IPS DF 6.9 (cell line): ENCODE data around the gene NLRP5.
"Not testable (repeated sequence)": the region's sequence is repeated elsewhere in the genome, so short reads cannot be mapped to it uniquely, and the experiment has no call there.

Experiments used
- DNase-seq: peaks from one replicate; pipeline ENCODE4 v3.0.0-alpha.2; 2013; ENCODE audit warnings: low read depth, low spot score
- H3K27ac ChIP-seq: one replicate; pipeline ENCODE4 v1.5.1; 2013; ENCODE audit warnings: low read length, control low read depth
- H3K27me3 ChIP-seq: 2 replicates; pipeline ENCODE4 v1.6.1; 2013; ENCODE audit warnings: mild to moderate bottlenecking, low read length; ENCODE audit not compliant: control insufficient read depth, insufficient read depth
- H3K36me3 ChIP-seq: 2 replicates; pipeline ENCODE4 v1.6.1; 2013; ENCODE audit warnings: low read length; ENCODE audit not compliant: control insufficient read depth, insufficient read depth
- H3K4me1 ChIP-seq: 2 replicates; pipeline ENCODE4 v1.6.1; 2013; ENCODE audit warnings: low read length; ENCODE audit not compliant: control insufficient read depth, insufficient read depth
- H3K4me3 ChIP-seq: 2 replicates; pipeline ENCODE4 v1.5.1; 2013; ENCODE audit warnings: mild to moderate bottlenecking, low read length
- H3K9me3 ChIP-seq: 2 replicates; pipeline ENCODE4 v1.6.1; 2013; ENCODE audit warnings: low read length, inconsistent platforms; ENCODE audit not compliant: control insufficient read depth, insufficient read depth
- WGBS: extraction: QIAGEN DNeasy Blood & Tissue Kit; methylation state at CpG from one replicate; pipeline ENCODE4 v1.1.7; 2013; ENCODE audit warnings: mixed read lengths, missing lambda C conversion rate; ENCODE audit not compliant: insufficient read length, insufficient coverage; 5-methylcytosine and 5-hydroxymethylcytosine counted together

Gene NLRP5

GRCh38 chr19:55985254-55985653 lies 1.3 kb upstream of the NLRP5 start:
- H3K4me1 ChIP-seq = no peaks in the 10 kb centered on the region
- H3K36me3 ChIP-seq = no peaks in the 10 kb centered on the region
- WGBS = no CpG with 5 or more reads among the region's 1 CpG
- no peak overlapping the region for H3K27ac ChIP-seq
- H3K27me3 ChIP-seq = no peaks in the 10 kb centered on the region
- no peak for DNase-seq
- H3K4me3 ChIP-seq = no peak overlapping the region
- H3K9me3 ChIP-seq = peaks cover 8% of the 10 kb centered on the region

- no peak for DNase-seq
- H3K27ac ChIP-seq = no peak overlapping the region
- WGBS = no CpG with 5 or more reads among the region's 5 CpGs
- H3K36me3 ChIP-seq = no peaks in the 10 kb centered on the region
- H3K4me3 ChIP-seq = no peak overlapping the region
- no peaks in the 10 kb centered on the region for H3K4me1 ChIP-seq
- no peaks in the 10 kb centered on the region for H3K27me3 ChIP-seq
- H3K9me3 ChIP-seq = peaks cover 5% of the 10 kb centered on the region
Observed at GRCh38 chr19:55990831-55991230, 4.3 kb downstream of the NLRP5 start.

GRCh38 chr19:55993492-55993891 lies 6.9 kb downstream of the NLRP5 start:
- Histone ChIP-seq H3K9me3 (no peaks in the 10 kb centered on the region; the same call in 1 of the 2 replicates), H3K4me3 (no peak overlapping the region), H3K36me3 (no peaks in the 10 kb centered on the region), H3K4me1 (no peaks in the 10 kb centered on the region), H3K27me3 (no peaks in the 10 kb centered on the region), H3K27ac (no peak overlapping the region)
- WGBS = no CpG with 5 or more reads among the region's 1 CpG
- DNase-seq = no peak

GRCh38 chr19:56014765-56015164 lies 28.2 kb downstream of the NLRP5 start:
- Histone ChIP-seq H3K27me3 (no peaks in the 10 kb centered on the region), H3K4me1 (no peaks in the 10 kb centered on the region), H3K27ac (no peak overlapping the region), H3K36me3 (no peaks in the 10 kb centered on the region), H3K9me3 (peaks cover 6% of the 10 kb centered on the region), H3K4me3 (no peak overlapping the region)
- WGBS = no CpG with 5 or more reads among the region's 1 CpG
- no peak for DNase-seq

- H3K4me3 ChIP-seq = no peak overlapping the region
- DNase-seq = no peak
- no CpG with 5 or more reads among the region's 5 CpGs for WGBS
- peaks cover 1% of the 10 kb centered on the region; the same call in 1 of the 2 replicates for H3K9me3 ChIP-seq
- H3K36me3 ChIP-seq = no peaks in the 10 kb centered on the region
- no peaks in the 10 kb centered on the region for H3K27me3 ChIP-seq
- H3K27ac ChIP-seq = no peak overlapping the region
- H3K4me1 ChIP-seq = no peaks in the 10 kb centered on the region
Observed at GRCh38 chr19:56015756-56016155, 29.2 kb downstream of the NLRP5 start.

GRCh38 chr19:56019325-56019724 lies 32.8 kb downstream of the NLRP5 start:
- H3K27ac ChIP-seq, H3K4me3 ChIP-seq, H3K27me3 ChIP-seq, DNase-seq, H3K4me1 ChIP-seq, H3K9me3 ChIP-seq, H3K36me3 ChIP-seq: not testable (repeated sequence)
- no CpG with 5 or more reads among the region's 2 CpGs for WGBS

- not testable (repeated sequence) for H3K4me1 ChIP-seq, DNase-seq, H3K36me3 ChIP-seq, H3K27me3 ChIP-seq, H3K27ac ChIP-seq, H3K4me3 ChIP-seq
- WGBS = no CpG with 5 or more reads among the region's 7 CpGs
- peaks cover 12% of the 10 kb centered on the region for H3K9me3 ChIP-seq
Observed at GRCh38 chr19:56020355-56020975, 33.9 kb downstream of the NLRP5 start.

- Histone ChIP-seq H3K27me3 (no peaks in the 10 kb centered on the region), H3K4me1 (no peaks in the 10 kb centered on the region), H3K4me3 (no peak overlapping the region), H3K36me3 (no peaks in the 10 kb centered on the region), H3K9me3 (peaks cover 12% of the 10 kb centered on the region), H3K27ac (no peak overlapping the region)
- whole genome bisulfite sequencing = no CpG with 5 or more reads among the region's 15 CpGs
- no peak for DNase-seq
Observed at GRCh38 chr19:56026769-56027168, 40.2 kb downstream of the NLRP5 start.

GRCh38 chr19:56053596-56053995 lies 67.0 kb downstream of the NLRP5 start:
- no peak overlapping the region for H3K4me3 ChIP-seq
- H3K36me3 ChIP-seq = no peaks in the 10 kb centered on the region
- no peak for DNase-seq
- H3K27ac ChIP-seq = no peak overlapping the region
- H3K27me3 ChIP-seq = no peaks in the 10 kb centered on the region
- peaks cover 10% of the 10 kb centered on the region for H3K9me3 ChIP-seq
- H3K4me1 ChIP-seq = no peaks in the 10 kb centered on the region
- WGBS = no CpG with 5 or more reads among the region's 18 CpGs

GRCh38 chr19:56066152-56067023 lies 79.8 kb downstream of the NLRP5 start:
- Histone ChIP-seq H3K9me3 (peaks cover 3% of the 10 kb centered on the region; the same call in 1 of the 2 replicates), H3K4me3 (peak overlapping the region; percentile 1; the same call in 1 of the 2 replicates), H3K36me3 (no peaks in the 10 kb centered on the region), H3K27ac (no peak overlapping the region), H3K4me1 (no peaks in the 10 kb centered on the region), H3K27me3 (no peaks in the 10 kb centered on the region)
- DNase-seq = no peak
- no CpG with 5 or more reads among the region's 39 CpGs for WGBS
